ENCODE results near the gene BCAS3.

DNA sequence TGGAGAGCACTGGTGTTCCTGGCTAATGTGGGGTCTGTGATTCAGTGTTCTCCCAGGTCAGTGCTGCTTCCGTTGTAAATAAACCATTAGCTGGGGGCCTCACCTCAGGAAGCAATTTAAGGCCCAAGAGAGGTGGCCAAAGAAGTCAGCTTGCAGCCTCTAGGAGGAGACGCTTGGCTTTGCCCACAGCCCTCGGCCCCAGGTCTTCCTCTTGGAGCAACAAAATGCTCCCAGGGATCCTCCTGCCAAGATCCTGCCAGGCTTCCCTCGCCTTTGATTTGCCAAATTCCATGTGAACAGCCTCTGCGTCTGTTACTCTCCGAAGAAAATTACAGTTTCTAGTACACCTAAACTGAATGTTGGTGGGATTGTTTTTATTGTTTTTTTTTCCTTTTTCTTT lies 659.6 kb downstream of the BCAS3 start:
- TF ChIP-seq POLR2AphosphoS5 (IDR thresholded peaks at IDR 0.05; ENCODE audit: low read depth, low read length) (no peak), POLR2A (IDR thresholded peaks at IDR 0.05; ENCODE audit: low read depth, low read length) (no peak)
